ENCODE results near the gene USP19.

DNA sequence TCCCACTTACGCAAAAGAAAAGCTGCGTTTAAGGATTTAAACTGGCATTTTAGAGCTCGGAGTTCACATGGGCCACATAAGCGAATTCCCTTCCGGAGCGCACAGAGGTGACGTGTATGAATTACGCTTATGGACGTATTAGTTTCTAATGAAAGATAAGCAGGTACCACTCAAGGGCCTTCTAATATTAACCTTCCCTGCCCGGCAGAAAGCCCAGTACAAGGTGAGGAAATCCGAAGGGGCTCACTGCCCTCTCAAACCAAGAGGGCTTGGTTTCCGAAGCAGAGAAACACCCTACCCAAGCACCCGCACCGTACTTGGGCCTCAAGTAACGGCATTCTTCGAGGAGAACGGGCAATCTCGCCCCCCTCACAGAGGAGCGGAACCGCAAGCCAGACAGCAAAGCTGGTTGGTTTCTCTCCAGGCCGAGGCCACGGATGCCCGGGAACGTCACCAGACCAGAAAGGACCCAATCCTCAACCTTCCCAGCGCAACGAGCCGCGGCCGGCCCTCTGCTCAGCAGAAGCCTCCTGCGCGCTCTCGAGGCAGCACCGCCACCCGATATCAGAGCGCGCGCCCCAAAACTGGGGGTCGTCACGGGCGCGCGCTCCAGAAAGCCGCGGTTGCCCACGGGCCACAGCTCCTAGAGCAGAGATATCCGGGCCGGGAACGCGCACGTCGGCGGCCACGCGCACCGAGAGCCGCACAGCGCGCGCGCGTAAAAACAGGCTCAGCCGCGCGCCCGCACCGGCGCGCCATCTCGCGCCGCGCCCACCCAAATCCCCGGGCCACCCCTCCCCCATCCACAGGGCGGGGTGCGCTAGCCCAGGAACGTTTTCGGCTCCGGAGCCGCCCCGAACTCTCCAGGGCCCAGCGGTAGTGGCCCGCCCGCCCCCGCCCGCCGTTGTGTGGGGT lies 27.4 kb downstream of the USP19 start:
- TF ChIP-seq, protein P1, sequence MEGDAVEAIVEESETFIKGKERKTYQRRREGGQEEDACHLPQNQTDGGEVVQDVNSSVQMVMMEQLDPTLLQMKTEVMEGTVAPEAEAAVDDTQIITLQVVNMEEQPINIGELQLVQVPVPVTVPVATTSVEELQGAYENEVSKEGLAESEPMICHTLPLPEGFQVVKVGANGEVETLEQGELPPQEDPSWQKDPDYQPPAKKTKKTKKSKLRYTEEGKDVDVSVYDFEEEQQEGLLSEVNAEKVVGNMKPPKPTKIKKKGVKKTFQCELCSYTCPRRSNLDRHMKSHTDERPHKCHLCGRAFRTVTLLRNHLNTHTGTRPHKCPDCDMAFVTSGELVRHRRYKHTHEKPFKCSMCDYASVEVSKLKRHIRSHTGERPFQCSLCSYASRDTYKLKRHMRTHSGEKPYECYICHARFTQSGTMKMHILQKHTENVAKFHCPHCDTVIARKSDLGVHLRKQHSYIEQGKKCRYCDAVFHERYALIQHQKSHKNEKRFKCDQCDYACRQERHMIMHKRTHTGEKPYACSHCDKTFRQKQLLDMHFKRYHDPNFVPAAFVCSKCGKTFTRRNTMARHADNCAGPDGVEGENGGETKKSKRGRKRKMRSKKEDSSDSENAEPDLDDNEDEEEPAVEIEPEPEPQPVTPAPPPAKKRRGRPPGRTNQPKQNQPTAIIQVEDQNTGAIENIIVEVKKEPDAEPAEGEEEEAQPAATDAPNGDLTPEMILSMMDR (IDR thresholded peaks at IDR 0.05), result no peak
- TF ChIP-seq POLR2A (IDR thresholded peaks at IDR 0.05), result no peak

Data from lower leg skin (tissue), 3 donors.